Subcutaneous adipose tissue (tissue), 4 donors: ENCODE data around the gene LMAN2. TPM values are rescaled to one million over a fixed set of nuclear protein-coding genes. Genes with fewer than 3 reads are reported as not detected.

Experiments
- total RNA-seq, 4 donors: library from RNA; depleted of rRNA; stranded (reverse); fragments of >200 nt; gene quantifications; one replicate each; pipeline ENCODE4 v1.1.0, GENCODE V29; 2016
- TF ChIP-seq, protein P1 (sequence below): fragments of 450-650 bp; IDR thresholded peaks from one replicate; pipeline ENCODE4 v1.5.1; 2016; ENCODE audit warnings: low read depth, mild to moderate bottlenecking, control low read depth, antibody characterized with exemption, moderate library complexity

The LMAN2 gene
- total RNA-seq, 4 donors from 2014 or later = 93.6 to 158 (median 129) TPM

GRCh38 chr5:177386542-177386941, 35.1 kb upstream of the LMAN2 start:
- TF ChIP-seq, protein P1, sequence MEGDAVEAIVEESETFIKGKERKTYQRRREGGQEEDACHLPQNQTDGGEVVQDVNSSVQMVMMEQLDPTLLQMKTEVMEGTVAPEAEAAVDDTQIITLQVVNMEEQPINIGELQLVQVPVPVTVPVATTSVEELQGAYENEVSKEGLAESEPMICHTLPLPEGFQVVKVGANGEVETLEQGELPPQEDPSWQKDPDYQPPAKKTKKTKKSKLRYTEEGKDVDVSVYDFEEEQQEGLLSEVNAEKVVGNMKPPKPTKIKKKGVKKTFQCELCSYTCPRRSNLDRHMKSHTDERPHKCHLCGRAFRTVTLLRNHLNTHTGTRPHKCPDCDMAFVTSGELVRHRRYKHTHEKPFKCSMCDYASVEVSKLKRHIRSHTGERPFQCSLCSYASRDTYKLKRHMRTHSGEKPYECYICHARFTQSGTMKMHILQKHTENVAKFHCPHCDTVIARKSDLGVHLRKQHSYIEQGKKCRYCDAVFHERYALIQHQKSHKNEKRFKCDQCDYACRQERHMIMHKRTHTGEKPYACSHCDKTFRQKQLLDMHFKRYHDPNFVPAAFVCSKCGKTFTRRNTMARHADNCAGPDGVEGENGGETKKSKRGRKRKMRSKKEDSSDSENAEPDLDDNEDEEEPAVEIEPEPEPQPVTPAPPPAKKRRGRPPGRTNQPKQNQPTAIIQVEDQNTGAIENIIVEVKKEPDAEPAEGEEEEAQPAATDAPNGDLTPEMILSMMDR = no peak

DNA sequence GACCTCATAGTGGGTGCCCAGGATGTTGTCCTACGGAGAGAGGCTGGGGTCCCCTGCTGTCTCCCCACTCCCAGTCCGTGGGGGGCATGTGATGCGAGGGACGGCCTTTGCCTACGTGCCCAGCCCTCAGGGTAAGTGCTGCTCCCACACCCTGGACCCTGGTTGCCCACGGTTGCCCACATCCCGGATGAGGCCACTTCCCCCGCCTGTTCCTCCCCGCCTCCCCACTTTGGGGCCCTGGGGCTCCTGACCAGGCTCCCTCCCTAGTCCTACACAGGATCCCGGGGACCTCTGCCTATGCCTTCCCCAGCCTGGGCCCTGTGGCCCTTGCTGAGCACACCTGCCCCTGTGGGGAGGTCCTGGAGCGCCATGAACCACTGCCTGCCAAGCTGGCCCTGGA, 34.3 kb upstream of the LMAN2 start:
- TF ChIP-seq, protein P1 = no peak

DNA sequence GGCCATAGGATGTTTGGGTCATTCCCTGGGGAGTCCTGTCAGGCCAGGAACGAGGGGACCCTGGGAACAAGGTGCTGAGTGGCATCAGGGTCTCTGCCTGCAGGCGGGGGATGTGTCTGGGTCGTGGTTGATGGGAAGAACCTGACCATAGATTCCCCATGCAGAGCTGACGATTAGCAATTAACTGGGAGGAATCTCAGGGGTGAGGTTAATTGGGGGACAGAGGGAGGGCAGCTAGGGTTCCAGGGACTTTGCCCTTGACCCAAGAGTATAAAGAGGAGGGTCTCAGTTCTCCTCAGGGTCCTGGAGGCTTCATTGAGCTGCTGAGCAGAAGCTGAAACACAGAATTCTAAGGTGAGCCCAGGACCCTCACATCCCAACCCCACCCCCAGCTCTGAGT, 32.7 kb upstream of the LMAN2 start, which contains the start of gene SLC34A1:
SLC34A1 (plus strand) TSS at position 301 of the 400 bp plus-strand sequence. CDS start 1,308 bp downstream, outside the sequence.
- TF ChIP-seq, protein P1 = no peak

GRCh38 chr5:177383181-177383580, 31.7 kb upstream of the LMAN2 start:
- TF ChIP-seq, protein P1 = no peak

GRCh38 chr5:177382423-177383029, 31.1 kb upstream of the LMAN2 start:
- TF ChIP-seq, protein P1 = no peak

DNA sequence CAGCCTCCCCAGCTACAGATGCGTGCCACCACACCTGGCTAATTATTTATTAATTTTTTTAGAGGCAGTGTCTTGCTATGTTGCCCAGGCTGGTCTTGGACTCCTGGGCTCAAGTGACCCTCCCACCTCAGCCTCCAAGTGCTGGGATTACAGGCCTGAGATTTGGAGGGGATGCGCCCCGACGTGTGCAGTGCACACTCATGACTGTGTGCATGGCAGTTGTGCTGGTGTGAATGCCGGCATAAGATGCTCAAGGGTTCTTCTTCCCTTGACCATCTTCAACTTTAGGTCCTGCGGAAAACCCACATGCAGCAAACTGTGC, 29.3 kb upstream of the LMAN2 start:
- TF ChIP-seq, protein P1 = no peak

- TF ChIP-seq, protein P1 = no peak
Measured at GRCh38 chr5:177378884-177379883, 27.7 kb upstream of the LMAN2 start.
